Measurements from ENCODE around the gene RAVER1.
"Not testable (repeated sequence)": the region's sequence is repeated elsewhere in the genome, so short reads cannot be mapped to it uniquely, and the experiment has no call there.

The RAVER1 gene

GRCh38 chr19:10290357-10290875, 42.9 kb downstream of the RAVER1 start:
- DNase-seq: no peak

GRCh38 chr19:10289836-10290356, 43.4 kb downstream of the RAVER1 start, which contains the start of gene ICAM5:
Gene ICAM5 (plus strand): TSS chr19:10289952. CDS start chr19:10290044, 92 bp downstream.
- no peak for DNase-seq

GRCh38 chr19:10289167-10289835, 44.0 kb downstream of the RAVER1 start:
- peak; percentile 39 for DNase-seq

- peak; percentile 11 for DNase-seq
These were observed 44.6 kb downstream of the RAVER1 start for GRCh38 chr19:10288662-10289166.

- DNase-seq: no peak
These were observed 46.3 kb downstream of the RAVER1 start, which contains the start of gene ICAM4 for GRCh38 chr19:10286803-10287737. Gene ICAM4 (plus strand): TSS chr19:10286955. CDS start chr19:10287013, 58 bp downstream.

- no peak for DNase-seq
These were observed 47.9 kb downstream of the RAVER1 start for GRCh38 chr19:10285393-10285792.

GRCh38 chr19:10284960-10285278, 48.4 kb downstream of the RAVER1 start:
- no peak for DNase-seq

GRCh38 chr19:10284065-10284959, 49.0 kb downstream of the RAVER1 start:
- DNase-seq: no peak

- DNase-seq: no peak
These were observed 49.8 kb downstream of the RAVER1 start for GRCh38 chr19:10283301-10284064.

GRCh38 chr19:10282043-10282442, 51.3 kb downstream of the RAVER1 start:
- DNase-seq: not testable (repeated sequence)

GRCh38 chr19:10279737-10280442, 53.4 kb downstream of the RAVER1 start:
- DNase-seq: no peak

- DNase-seq: no peak
These were observed 54.4 kb downstream of the RAVER1 start for GRCh38 chr19:10278935-10279334.

GRCh38 chr19:10277795-10278589, 55.3 kb downstream of the RAVER1 start:
- DNase-seq: no peak

GRCh38 chr19:10274589-10274988, 58.7 kb downstream of the RAVER1 start:
- no peak for DNase-seq

- no peak for DNase-seq
These were observed 61.7 kb downstream of the RAVER1 start for GRCh38 chr19:10271543-10272086.

- peak; percentile 3 for DNase-seq
These were observed 62.5 kb downstream of the RAVER1 start, which contains the start of gene ICAM1 for GRCh38 chr19:10270616-10271394. Gene ICAM1 (plus strand): TSS chr19:10271120. CDS start chr19:10271160, 40 bp downstream.

GRCh38 chr19:10270180-10270615, 63.1 kb downstream of the RAVER1 start:
- no peak for DNase-seq
